GM18517 (cell line): ENCODE results near the gene MARS1.
"Not testable (repeated sequence)": the region's sequence is repeated elsewhere in the genome, so short reads cannot be mapped to it uniquely, and the experiment has no call there.

Experiments used
- ATAC-seq: cut with Tn5 transposase; IDR thresholded peaks from one replicate; pipeline ENCODE4 v1.9.1; 2021; ENCODE audit warnings: mild to moderate bottlenecking, moderate library complexity; ENCODE audit not compliant: unreplicated experiment

MARS1 gene

DNA sequence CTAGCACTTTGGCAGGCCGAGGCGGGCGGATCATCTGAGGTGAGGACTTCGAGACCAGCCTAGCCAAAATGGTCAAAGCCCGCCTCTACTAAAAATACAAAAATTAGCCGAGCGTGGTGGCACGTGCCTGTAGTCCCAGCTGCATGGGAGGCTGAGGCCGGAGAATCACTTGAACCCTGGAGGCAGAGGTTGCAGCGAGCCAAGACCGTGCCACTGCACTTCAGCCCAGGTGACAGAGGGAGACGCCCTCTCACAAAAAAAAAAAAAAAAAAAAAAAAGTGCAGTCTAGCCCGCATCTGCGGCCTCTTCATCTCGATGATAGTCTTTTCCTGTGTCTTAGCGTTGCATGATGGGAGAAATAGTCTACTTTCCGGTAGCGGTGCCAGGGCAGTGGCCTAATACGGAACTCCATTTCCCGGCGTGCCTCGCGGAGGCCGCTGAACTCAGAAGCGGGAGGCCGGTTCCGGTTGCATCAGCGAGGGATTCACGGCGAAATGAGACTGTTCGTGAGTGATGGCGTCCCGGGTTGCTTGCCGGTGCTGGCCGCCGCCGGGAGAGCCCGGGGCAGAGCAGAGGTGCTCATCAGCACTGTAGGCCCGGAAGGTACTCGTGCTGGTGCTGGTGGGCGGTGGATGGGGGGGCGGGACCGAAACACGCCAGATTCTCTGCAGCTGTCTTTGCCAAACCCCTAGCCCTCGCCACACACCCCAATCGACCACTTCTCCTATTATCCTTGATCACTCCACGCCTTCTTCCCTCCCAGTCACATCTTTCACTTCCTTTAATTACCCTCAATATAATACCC, at the start of gene MARS1:
TSS of gene MARS1 (plus strand) at position 472 of the 805 bp plus-strand sequence. CDS start at position 495, 23 bp downstream.
- ATAC-seq: peak; percentile 99

DNA sequence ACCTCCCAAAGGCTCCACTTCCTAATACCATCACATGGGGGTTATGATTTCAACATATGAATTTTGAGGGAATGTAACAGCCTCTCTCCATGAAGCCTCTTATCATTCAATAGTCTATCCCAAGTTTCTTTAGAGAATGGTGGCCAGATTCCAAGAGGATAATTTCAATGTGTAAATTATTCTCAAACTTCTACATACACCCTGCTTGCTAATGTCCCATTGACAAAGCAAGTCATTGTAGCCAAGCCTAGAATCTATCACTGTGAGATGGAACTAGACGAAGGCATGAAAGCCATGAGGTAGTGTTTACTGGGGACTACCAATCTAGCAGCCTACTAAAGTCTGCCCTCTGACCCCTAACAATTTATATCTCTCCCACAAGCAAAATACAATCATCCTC, 49.5 kb upstream of the MARS1 start:
- no peak for ATAC-seq

DNA sequence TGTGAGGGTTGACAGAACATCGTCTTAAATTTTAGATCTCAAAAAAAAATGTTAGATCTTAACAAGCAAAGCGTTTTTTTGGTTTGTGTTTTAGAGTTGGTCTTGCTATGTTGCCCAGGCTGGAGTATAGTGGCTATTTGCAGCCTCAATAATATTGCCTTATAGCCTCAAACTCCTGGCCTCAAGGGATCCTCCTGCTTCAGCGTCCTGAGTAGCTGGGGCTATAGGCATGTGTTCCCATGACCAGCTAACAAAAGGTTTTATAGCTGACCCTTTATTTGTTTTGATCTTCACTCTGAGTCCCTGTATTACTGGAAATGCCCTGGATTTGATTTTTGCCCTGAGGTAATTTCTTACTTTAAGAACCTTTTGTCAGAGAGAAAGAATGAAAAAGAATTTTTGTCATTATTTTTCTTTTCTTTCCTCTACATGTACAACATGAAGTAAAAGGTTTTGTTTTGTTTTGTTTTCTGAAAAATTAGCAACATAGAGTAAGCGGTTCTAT, 48.1 kb upstream of the MARS1 start:
- ATAC-seq: no peak

GRCh38 chr12:57441393-57441792, 46.5 kb upstream of the MARS1 start:
- ATAC-seq: not testable (repeated sequence)

GRCh38 chr12:57441846-57442427, 45.9 kb upstream of the MARS1 start:
- no peak for ATAC-seq

DNA sequence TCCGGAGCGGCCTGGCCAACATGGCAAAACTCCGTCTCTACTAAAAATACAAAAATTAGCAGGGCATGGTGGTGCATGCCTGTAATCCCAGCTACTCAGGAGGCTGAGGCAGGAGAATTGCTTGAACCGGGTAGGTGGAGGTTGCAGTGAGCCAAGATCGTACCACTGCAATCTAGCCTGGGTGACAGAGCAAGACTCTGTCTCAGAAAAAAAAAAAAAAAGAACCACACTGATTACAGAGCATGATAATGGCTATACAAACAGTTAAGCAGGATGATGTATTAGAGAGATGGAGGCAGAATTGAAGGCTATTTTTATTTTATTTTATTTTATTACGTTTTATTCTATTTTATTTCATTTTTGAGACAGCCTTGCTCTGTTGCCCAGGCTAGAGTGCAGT, 43.5 kb upstream of the MARS1 start:
- ATAC-seq: not testable (repeated sequence)

GRCh38 chr12:57444744-57445143, 43.1 kb upstream of the MARS1 start:
- no peak for ATAC-seq

GRCh38 chr12:57446292-57446960, 41.4 kb upstream of the MARS1 start:
- ATAC-seq: no peak

- no peak for ATAC-seq
Observed at GRCh38 chr12:57448669-57449068, 39.2 kb upstream of the MARS1 start.

- no peak for ATAC-seq
Observed at GRCh38 chr12:57449375-57449774, 38.5 kb upstream of the MARS1 start.

- ATAC-seq: no peak
Observed at GRCh38 chr12:57450057-57450456, 37.8 kb upstream of the MARS1 start.

DNA sequence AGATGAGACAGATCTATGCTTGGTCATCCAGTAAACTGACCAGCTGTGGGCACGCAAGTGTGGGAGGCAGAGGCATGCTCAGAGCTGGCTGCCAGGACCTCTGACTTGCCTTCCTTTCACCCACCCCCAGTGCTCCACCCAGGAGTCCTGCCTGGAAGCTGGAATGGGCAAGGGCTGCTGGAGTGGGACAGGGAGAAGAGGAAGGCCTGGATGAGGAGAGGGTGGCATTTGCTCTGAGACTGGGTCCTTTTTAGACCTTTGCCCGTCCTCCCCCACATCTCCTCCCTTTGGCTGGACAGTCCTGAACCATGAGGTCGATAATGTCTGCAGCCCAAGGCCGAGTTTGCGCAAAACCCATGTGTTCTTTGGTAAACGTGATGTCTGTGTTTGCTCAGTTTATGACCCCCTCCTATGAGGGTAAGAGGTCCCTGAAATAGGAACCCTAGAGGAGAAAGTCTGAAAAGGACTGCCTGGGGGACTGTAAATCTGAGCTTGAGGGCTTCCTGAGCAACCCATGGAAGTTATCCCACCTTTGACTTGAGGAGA, 36.6 kb upstream of the MARS1 start:
- ATAC-seq: no peak

GRCh38 chr12:57452181-57452936, 35.5 kb upstream of the MARS1 start:
- ATAC-seq: no peak

GRCh38 chr12:57452937-57453509, 34.8 kb upstream of the MARS1 start:
- ATAC-seq: no peak

- no peak for ATAC-seq
Observed at GRCh38 chr12:57454213-57454565, 33.7 kb upstream of the MARS1 start.

- ATAC-seq: no peak
Observed at GRCh38 chr12:57454566-57455373, 33.1 kb upstream of the MARS1 start, which contains the start of gene INHBE. INHBE (plus strand) TSS chr12:57455307; CDS start chr12:57455537, 230 bp downstream.

- ATAC-seq: no peak
Observed at GRCh38 chr12:57455374-57456144, 32.3 kb upstream of the MARS1 start.

- peak; percentile 38 for ATAC-seq
Observed at GRCh38 chr12:57456145-57456700, 31.6 kb upstream of the MARS1 start.
